GM19025 (cell line): ENCODE measurements around the gene AHDC1.
"Not testable (repeated sequence)": the region's sequence is repeated elsewhere in the genome, so short reads cannot be mapped to it uniquely, and the experiment has no call there.

Experiments
- ATAC-seq: cut with Tn5 transposase; IDR thresholded peaks from one replicate; pipeline ENCODE4 v1.9.1; 2021; ENCODE audit warnings: mild to moderate bottlenecking, low read depth, moderate library complexity; ENCODE audit not compliant: unreplicated experiment

AHDC1 gene

GRCh38 chr1:27554759-27555699 lies 48.9 kb downstream of the AHDC1 start:
- ATAC-seq, result no peak

- no peak for ATAC-seq
Measured at GRCh38 chr1:27554293-27554692, 49.7 kb downstream of the AHDC1 start.

GRCh38 chr1:27553823-27554222 lies 50.1 kb downstream of the AHDC1 start:
- ATAC-seq, result not testable (repeated sequence)

GRCh38 chr1:27552911-27553420 lies 51.0 kb downstream of the AHDC1 start:
- ATAC-seq, result no peak

GRCh38 chr1:27551953-27552312 lies 52.0 kb downstream of the AHDC1 start:
- ATAC-seq, result no peak

GRCh38 chr1:27551170-27551952 lies 52.6 kb downstream of the AHDC1 start:
- no peak for ATAC-seq

- ATAC-seq, result no peak
Measured at GRCh38 chr1:27550510-27551169, 53.3 kb downstream of the AHDC1 start.

- ATAC-seq, result no peak
Measured at GRCh38 chr1:27549807-27550408, 54.0 kb downstream of the AHDC1 start.

GRCh38 chr1:27548858-27549719 lies 54.9 kb downstream of the AHDC1 start:
- no peak for ATAC-seq

- ATAC-seq, result no peak
Measured at GRCh38 chr1:27548136-27548853, 55.6 kb downstream of the AHDC1 start.

- no peak for ATAC-seq
Measured at GRCh38 chr1:27547220-27548116, 56.5 kb downstream of the AHDC1 start.

- ATAC-seq, result no peak
Measured at GRCh38 chr1:27545876-27546275, 58.1 kb downstream of the AHDC1 start.

GRCh38 chr1:27545271-27545670 lies 58.7 kb downstream of the AHDC1 start:
- no peak for ATAC-seq

- no peak for ATAC-seq
Measured at GRCh38 chr1:27544834-27545233, 59.1 kb downstream of the AHDC1 start.

- ATAC-seq, result no peak
Measured at GRCh38 chr1:27543284-27543683, 60.7 kb downstream of the AHDC1 start.

- ATAC-seq, result no peak
Measured at GRCh38 chr1:27542463-27543273, 61.3 kb downstream of the AHDC1 start.
